CD14-positive monocyte (primary cell): Measurements from ENCODE around the gene PTGER4. TPM values are rescaled to one million over a fixed set of nuclear protein-coding genes. Genes with fewer than 3 reads are reported as not detected.

Experiments
- DNase-seq, 3 donors: peaks; one replicate each; pipeline ENCODE4 v3.0.0-alpha.2; 2011 to 2022
- H2AFZ ChIP-seq: 2 replicates; pipeline ENCODE4 v1.6.0; 2012; ENCODE audit warnings: mild to moderate bottlenecking, low read depth, low read length, inconsistent platforms; ENCODE audit not compliant: insufficient read depth, poor library complexity, severe bottlenecking
- H3K27ac ChIP-seq, 2 donors: 1 replicate in 1 of 2; 2 replicates in 1 of 2; pipeline ENCODE4 v1.5.1; 2012 to 2013; ENCODE audit warnings: low read length in 2 of 2, control low read depth in 1 of 2, inconsistent platforms in 1 of 2, low read depth in 1 of 2, mild to moderate bottlenecking in 1 of 2
- H3K27me3 ChIP-seq, 2 donors: one replicate each; pipeline versions ENCODE4 v1.6.0 to v1.6.1; 2011 to 2013; ENCODE audit warnings: low read length in 2 of 2; ENCODE audit not compliant: control insufficient read depth in 2 of 2, insufficient read depth in 2 of 2
- H3K36me3 ChIP-seq, 2 donors: replicated peaks in 1 of 2; 1 replicate in 1 of 2; 2 replicates in 1 of 2; pipeline versions ENCODE4 v1.5.1 to v1.6.1; 2012 to 2013; ENCODE audit warnings: low read length in 2 of 2, control low read depth in 1 of 2, inconsistent platforms in 1 of 2, mild to moderate bottlenecking in 1 of 2; ENCODE audit not compliant: insufficient read depth in 2 of 2, control insufficient read depth in 1 of 2
- H3K4me1 ChIP-seq, 2 donors: 1 replicate in 1 of 2; 2 replicates in 1 of 2; pipeline versions ENCODE4 v1.5.1 to v1.6.1; 2012 to 2013; ENCODE audit warnings: low read length in 2 of 2, control low read depth in 1 of 2, inconsistent platforms in 1 of 2, mild to moderate bottlenecking in 1 of 2, moderate library complexity in 1 of 2; ENCODE audit not compliant: insufficient read depth in 2 of 2, control insufficient read depth in 1 of 2
- H3K4me2 ChIP-seq: replicated peaks from 2 replicates; pipeline ENCODE3; 2012; ENCODE audit warnings: low read length, moderate library complexity, mild to moderate bottlenecking; ENCODE audit not compliant: poor library complexity, severe bottlenecking; ENCODE audit errors: extremely low read depth
- H3K4me3 ChIP-seq, 3 experiments: fragments of 200-600 bp in 1 of 3; sonication (generic) in 1 of 3; replicated peaks in 1 of 3; 1 replicate in 2 of 3; 2 replicates in 1 of 3; pipeline ENCODE4 v1.5.1; 2011 to 2013; ENCODE audit warnings: low read length in 3 of 3, mild to moderate bottlenecking in 3 of 3, control low read depth in 2 of 3, low read depth in 2 of 3, inconsistent platforms in 1 of 3, moderate library complexity in 1 of 3
- H3K79me2 ChIP-seq: 2 replicates; pipeline ENCODE4 v1.6.0; 2012; ENCODE audit warnings: mild to moderate bottlenecking, control low read depth, inconsistent platforms, low read length, moderate library complexity; ENCODE audit not compliant: insufficient read depth
- H3K9ac ChIP-seq: 2 replicates; pipeline ENCODE4 v1.6.0; 2017; ENCODE audit warnings: low read length, mild to moderate bottlenecking; ENCODE audit not compliant: insufficient read depth, poor library complexity, severe bottlenecking
- H3K9me3 ChIP-seq, 2 donors: replicated peaks in 1 of 2; 1 replicate in 1 of 2; 2 replicates in 1 of 2; pipeline versions ENCODE4 v1.5.1 to v1.6.1; 2012 to 2013; ENCODE audit warnings: low read length in 2 of 2, control low read depth in 1 of 2; ENCODE audit not compliant: control insufficient read depth in 1 of 2, insufficient read depth in 1 of 2
- H4K20me1 ChIP-seq: 2 replicates; pipeline ENCODE4 v1.6.0; 2012; ENCODE audit warnings: mild to moderate bottlenecking, low read length, control low read depth, moderate library complexity; ENCODE audit not compliant: insufficient read depth
- H3K27ac Mint-ChIP-seq, 7 donors: one replicate each; pipeline ENCODE4 v1.8.0; 2020; ENCODE audit warnings: mild to moderate bottlenecking in 7 of 7, mixed read lengths in 7 of 7, moderate library complexity in 6 of 7, inconsistent platforms in 2 of 7
- H3K27me3 Mint-ChIP-seq, 3 donors: one replicate each; pipeline ENCODE4 v1.8.0; 2021 to 2022; ENCODE audit warnings: low read depth in 3 of 3, mild to moderate bottlenecking in 3 of 3, mixed read lengths in 3 of 3, moderate library complexity in 3 of 3, inconsistent platforms in 1 of 3
- H3K36me3 Mint-ChIP-seq, 2 donors: one replicate each; pipeline ENCODE4 v1.8.0; 2020; ENCODE audit warnings: mixed read lengths in 2 of 2, inconsistent platforms in 1 of 2, mild to moderate bottlenecking in 1 of 2
- H3K4me1 Mint-ChIP-seq: one replicate; pipeline ENCODE4 v1.8.0; 2020; ENCODE audit warnings: mild to moderate bottlenecking, mixed read lengths
- H3K4me3 Mint-ChIP-seq, 2 donors: one replicate each; pipeline ENCODE4 v1.8.0; 2020; ENCODE audit warnings: mild to moderate bottlenecking in 2 of 2, mixed read lengths in 2 of 2, moderate library complexity in 1 of 2
- H3K9me3 Mint-ChIP-seq, 7 donors: one replicate each; pipeline ENCODE4 v1.8.0; 2020 to 2022; ENCODE audit warnings: mixed read lengths in 7 of 7, mild to moderate bottlenecking in 6 of 7, moderate library complexity in 6 of 7, inconsistent platforms in 2 of 7
- WGBS: methylation state at CpG from one replicate; pipeline ENCODE4 v1.1.5; 2013; ENCODE audit warnings: missing lambda C conversion rate; ENCODE audit not compliant: insufficient coverage; 5-methylcytosine and 5-hydroxymethylcytosine counted together
- intact Hi-C, 2 donors: fragments of 100-400 bp; cut with micrococcal nuclease; formaldehyde crosslinking; loops; one replicate each; pipeline versions ENCODE4 v1.15.0 to v1.15.1; 2023
- polyA plus RNA-seq, 3 donors: library from polyadenylated mRNA; depleted of rRNA in 1 of 3; unstranded in 2 of 3; stranded (reverse) in 1 of 3; fragments of 300-500 nt in 2 of 3; fragments of >200 nt in 1 of 3; fragmentation: Illumina TruSeq in 2 of 3; gene quantifications; 1 replicate in 2 of 3; 2 replicates in 1 of 3; pipeline ENCODE4 v1.2.3, GENCODE V29; 2012 to 2021
- TF ChIP-seq, protein P1 (sequence below): fragments of 200-600 bp; IDR thresholded peaks from one replicate; pipeline ENCODE4 v1.8.0; 2022; ENCODE audit warnings: antibody characterized with exemption, mild to moderate bottlenecking

The PTGER4 gene
- polyA plus RNA-seq, 3 donors, result 44.4 to 119 (median 64.3) TPM

DNA sequence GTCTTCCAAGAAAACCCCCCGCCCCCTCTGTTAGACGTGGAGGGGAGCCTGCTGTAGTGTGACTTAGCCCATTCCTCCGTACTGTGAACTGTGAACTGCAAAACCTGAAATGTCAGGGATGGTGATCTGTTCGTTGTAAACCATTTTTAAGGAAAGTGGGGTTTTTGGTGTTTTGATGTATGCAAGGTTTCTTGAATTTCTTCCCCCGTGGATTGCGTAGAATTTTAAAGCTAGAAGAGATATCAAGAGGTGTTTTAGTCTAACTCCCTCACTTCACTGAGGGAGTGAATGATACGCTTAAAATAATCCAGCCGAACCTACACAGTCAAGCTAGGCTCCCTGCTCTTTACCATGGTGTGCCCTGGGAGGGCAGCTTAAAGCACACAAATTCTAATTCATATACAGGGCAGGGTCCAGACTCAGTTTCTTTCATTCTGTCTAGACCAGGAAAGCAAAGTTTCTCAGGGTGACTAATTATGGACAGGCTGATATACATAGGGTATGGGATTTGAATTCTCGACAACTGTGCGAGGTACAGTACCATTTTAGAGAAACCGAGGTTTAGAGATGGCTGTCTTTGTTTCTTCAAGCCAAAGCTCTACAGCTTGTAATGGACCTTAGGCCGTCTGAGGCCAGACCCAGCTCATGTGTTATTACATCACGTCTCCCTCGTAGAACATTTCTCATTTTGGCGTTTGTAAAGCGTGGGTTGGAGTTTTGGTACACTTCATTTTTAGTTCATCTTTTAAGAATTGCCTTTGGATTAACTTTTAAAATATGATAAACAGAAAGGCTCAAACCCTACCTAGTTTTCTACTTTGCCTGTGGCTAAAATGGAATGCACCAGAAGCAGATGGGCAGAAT lies 2.7 kb downstream of the PTGER4 start:
- H4K20me1 ChIP-seq, result peaks cover 74% of the 10 kb centered on the region
- peaks cover 64% of the 10 kb centered on the region for H3K4me1 Mint-ChIP-seq

DNA sequence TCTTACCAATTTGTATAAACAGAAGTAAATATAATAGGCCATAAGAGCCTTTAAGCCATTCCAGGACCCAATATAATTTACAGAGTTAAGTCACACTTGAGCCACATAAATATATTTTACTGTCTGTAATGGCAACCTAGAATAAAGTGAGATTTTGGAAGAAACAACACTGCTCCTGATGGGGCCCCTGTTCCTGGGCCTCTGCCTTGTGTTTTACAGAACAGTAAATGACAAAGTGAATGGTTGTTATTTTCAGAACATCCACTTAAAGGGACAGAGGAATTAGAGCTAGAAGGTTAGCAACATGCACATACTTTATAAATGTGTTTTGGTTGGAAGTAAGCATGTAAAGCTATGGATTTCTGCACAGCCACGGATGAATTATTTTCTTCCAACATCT lies 3.6 kb downstream of the PTGER4 start:
- no peaks in the 10 kb centered on the region for H3K27me3 Mint-ChIP-seq
- Histone ChIP-seq H3K4me3 (peak overlapping the region; percentile 66 to 98 (median 95)), H3K4me1 (peaks cover 55 to 76% of the 10 kb centered on the region in 2 donors), H3K27ac (peak overlapping the region in 1 of 2 donors; percentile 83), H3K9ac (peak overlapping the region; percentile 78), H3K79me2 (peaks cover 91% of the 10 kb centered on the region), H3K36me3 (peaks cover 17 to 18% of the 10 kb centered on the region in 2 donors), H3K27me3 (no peaks in the 10 kb centered on the region), H2AFZ (no peak overlapping the region), H4K20me1 (peaks cover 83% of the 10 kb centered on the region), H3K9me3 (no peaks in the 10 kb centered on the region), H3K4me2 (peak overlapping the region; percentile 91)
- DNase-seq, result no peak
- TF ChIP-seq, protein P1, sequence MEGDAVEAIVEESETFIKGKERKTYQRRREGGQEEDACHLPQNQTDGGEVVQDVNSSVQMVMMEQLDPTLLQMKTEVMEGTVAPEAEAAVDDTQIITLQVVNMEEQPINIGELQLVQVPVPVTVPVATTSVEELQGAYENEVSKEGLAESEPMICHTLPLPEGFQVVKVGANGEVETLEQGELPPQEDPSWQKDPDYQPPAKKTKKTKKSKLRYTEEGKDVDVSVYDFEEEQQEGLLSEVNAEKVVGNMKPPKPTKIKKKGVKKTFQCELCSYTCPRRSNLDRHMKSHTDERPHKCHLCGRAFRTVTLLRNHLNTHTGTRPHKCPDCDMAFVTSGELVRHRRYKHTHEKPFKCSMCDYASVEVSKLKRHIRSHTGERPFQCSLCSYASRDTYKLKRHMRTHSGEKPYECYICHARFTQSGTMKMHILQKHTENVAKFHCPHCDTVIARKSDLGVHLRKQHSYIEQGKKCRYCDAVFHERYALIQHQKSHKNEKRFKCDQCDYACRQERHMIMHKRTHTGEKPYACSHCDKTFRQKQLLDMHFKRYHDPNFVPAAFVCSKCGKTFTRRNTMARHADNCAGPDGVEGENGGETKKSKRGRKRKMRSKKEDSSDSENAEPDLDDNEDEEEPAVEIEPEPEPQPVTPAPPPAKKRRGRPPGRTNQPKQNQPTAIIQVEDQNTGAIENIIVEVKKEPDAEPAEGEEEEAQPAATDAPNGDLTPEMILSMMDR, result no peak
- H3K9me3 Mint-ChIP-seq, result peaks cover 0 to 2% (median 0%) of the 10 kb centered on the region in 7 donors
- intact Hi-C loops, result loop anchor here (5.0 to 10.0 kb wide), 5 partner anchors 71 to 279 kb away; partner anchors contain the start of gene TTC33 (in 1 of the 2)
- no CpG with 5 or more reads among the region's 1 CpG for WGBS
- H3K4me3 Mint-ChIP-seq, result peak overlapping the region; percentile 100
- H3K36me3 Mint-ChIP-seq, result peaks cover 53 to 61% of the 10 kb centered on the region in 2 donors
- H3K4me1 Mint-ChIP-seq, result peaks cover 67% of the 10 kb centered on the region
- H3K27ac Mint-ChIP-seq, result peak overlapping the region in 4 of 7 donors; percentile 61 to 93 (median 88)

More for the DNA sequence above, 2.7 kb downstream of the PTGER4 start:
- peak in 2 of 3 donors; percentile 41 to 48 for DNase-seq
- H3K79me2 ChIP-seq, result peaks cover 89% of the 10 kb centered on the region
- H3K36me3 ChIP-seq, result peaks cover 17 to 18% of the 10 kb centered on the region in 2 donors
- H3K4me3 Mint-ChIP-seq, result peak overlapping the region; percentile 100
- peak overlapping the region; percentile 41 to 93 (median 86) for H3K27ac Mint-ChIP-seq
- peak overlapping the region; percentile 39 to 83 for H3K27ac ChIP-seq
- no peaks in the 10 kb centered on the region for H3K27me3 ChIP-seq
- peak overlapping the region; percentile 78 for H3K9ac ChIP-seq
- H3K9me3 ChIP-seq, result no peaks in the 10 kb centered on the region
- peaks cover 49 to 76% of the 10 kb centered on the region in 2 donors for H3K4me1 ChIP-seq
- H3K27me3 Mint-ChIP-seq, result no peaks in the 10 kb centered on the region
- H2AFZ ChIP-seq, result peak overlapping the region; percentile 51
- H3K4me3 ChIP-seq, result peak overlapping the region; percentile 66 to 98 (median 95)
- intact Hi-C loops, result loop anchor here (5.0 to 10.0 kb wide), 5 partner anchors 72 to 278 kb away; partner anchors contain the start of gene TTC33 (in 1 of the 2)
- H3K4me2 ChIP-seq, result peak overlapping the region; percentile 91
- TF ChIP-seq, protein P1, result no peak
- WGBS, result 20% methylated on average over 4 of the region's 16 CpGs
- H3K9me3 Mint-ChIP-seq, result peaks cover 0 to 2% (median 0%) of the 10 kb centered on the region in 7 donors
- H3K36me3 Mint-ChIP-seq, result peaks cover 44 to 52% of the 10 kb centered on the region in 2 donors
